Thymus (tissue), 11 donors: ENCODE data around the gene NOS1AP. TPM values are rescaled to one million over a fixed set of nuclear protein-coding genes. Genes with fewer than 3 reads are reported as not detected.
"Not testable (repeated sequence)": the region's sequence is repeated elsewhere in the genome, so short reads cannot be mapped to it uniquely, and the experiment has no call there.

Source experiments
- DNase-seq, 9 donors: peaks; one replicate each; pipeline ENCODE4 v3.0.0-alpha.2; 2013; ENCODE audit warnings: low spot score in 9 of 9, low read depth in 6 of 9, missing footprints in 1 of 9
- H3K27ac ChIP-seq, 2 donors: one replicate each; pipeline ENCODE4 v1.5.1; 2013; ENCODE audit warnings: control low read depth in 1 of 2, low read depth in 1 of 2, low read length in 1 of 2, mild to moderate bottlenecking in 1 of 2, moderate library complexity in 1 of 2
- H3K27me3 ChIP-seq, 2 donors: one replicate each; pipeline ENCODE4 v1.5.1; 2013; ENCODE audit warnings: low read length in 1 of 2; ENCODE audit not compliant: control insufficient read depth in 2 of 2, insufficient read depth in 1 of 2
- H3K36me3 ChIP-seq, 2 donors: one replicate each; pipeline ENCODE4 v1.5.1; 2013; ENCODE audit warnings: low read length in 1 of 2, mild to moderate bottlenecking in 1 of 2, moderate library complexity in 1 of 2; ENCODE audit not compliant: control insufficient read depth in 2 of 2, insufficient read depth in 2 of 2
- H3K4me1 ChIP-seq, 2 donors: one replicate each; pipeline ENCODE4 v1.5.1; 2013; ENCODE audit warnings: low read length in 2 of 2; ENCODE audit not compliant: control insufficient read depth in 2 of 2, insufficient read depth in 2 of 2
- H3K4me3 ChIP-seq, 2 donors: one replicate each; pipeline ENCODE4 v1.5.1; 2013; ENCODE audit warnings: low read length in 2 of 2, control low read depth in 1 of 2, mild to moderate bottlenecking in 1 of 2
- H3K9me3 ChIP-seq, 2 donors: one replicate each; pipeline ENCODE4 v1.5.1; 2013; ENCODE audit warnings: low read length in 1 of 2, mild to moderate bottlenecking in 1 of 2; ENCODE audit not compliant: control insufficient read depth in 2 of 2, insufficient read depth in 1 of 2
- WGBS: extraction: QIAGEN DNeasy Blood & Tissue Kit; methylation state at CpG from one replicate; pipeline ENCODE4 v1.1.7; 2013; 5-methylcytosine and 5-hydroxymethylcytosine counted together
- polyA plus RNA-seq: library from polyadenylated mRNA; stranded (reverse); fragments of 200-250 nt; gene quantifications from one replicate; pipeline ENCODE4 v1.2.3, GENCODE V29; 2013
- total RNA-seq: library from RNA; stranded (reverse); fragments of 120-200 nt; gene quantifications from one replicate; pipeline ENCODE4 v1.2.4, GENCODE V29; 2013
- donor health status: healthy.

NOS1AP gene
- total and polyA plus RNA-seq, 2 donors: 0.05 to 0.30 TPM

GRCh38 chr1:162172311-162173102 lies 103.0 kb downstream of the NOS1AP start:
- 95% methylated on average over 2 of the region's 2 CpGs for WGBS
- Histone ChIP-seq H3K27ac (no peak overlapping the region), H3K4me3 (no peak overlapping the region), H3K4me1 (no peaks in the 10 kb centered on the region), H3K9me3 (no peaks in the 10 kb centered on the region), H3K36me3 (no peaks in the 10 kb centered on the region), H3K27me3 (no peaks in the 10 kb centered on the region)
- no peak for DNase-seq

- not testable (repeated sequence) for H3K36me3 ChIP-seq, H3K27ac ChIP-seq, H3K9me3 ChIP-seq, DNase-seq, H3K27me3 ChIP-seq, H3K4me3 ChIP-seq, H3K4me1 ChIP-seq
- 100% methylated on average over 1 of the region's 1 CpG for WGBS
Observed at GRCh38 chr1:162173607-162174006, 104.1 kb downstream of the NOS1AP start.

GRCh38 chr1:162174027-162174426 lies 104.5 kb downstream of the NOS1AP start:
- not testable (repeated sequence) for DNase-seq, H3K27ac ChIP-seq, H3K4me1 ChIP-seq, H3K9me3 ChIP-seq, H3K27me3 ChIP-seq, H3K4me3 ChIP-seq, H3K36me3 ChIP-seq
- WGBS: 96% methylated on average over 2 of the region's 4 CpGs

GRCh38 chr1:162175379-162176081 lies 106.0 kb downstream of the NOS1AP start:
- 92% methylated on average over 9 of the region's 9 CpGs for WGBS
- no peaks in the 10 kb centered on the region for H3K36me3 ChIP-seq
- H3K27me3 ChIP-seq: no peaks in the 10 kb centered on the region
- no peaks in the 10 kb centered on the region for H3K9me3 ChIP-seq
- DNase-seq: no peak
- no peaks in the 10 kb centered on the region for H3K4me1 ChIP-seq
- no peak overlapping the region for H3K4me3 ChIP-seq
- no peak overlapping the region for H3K27ac ChIP-seq

- Histone ChIP-seq H3K4me3 (no peak overlapping the region), H3K27ac (no peak overlapping the region), H3K9me3 (no peaks in the 10 kb centered on the region), H3K36me3 (no peaks in the 10 kb centered on the region), H3K4me1 (no peaks in the 10 kb centered on the region), H3K27me3 (no peaks in the 10 kb centered on the region)
- DNase-seq: no peak
- 94% methylated on average over 6 of the region's 6 CpGs for WGBS
Observed at GRCh38 chr1:162177126-162177525, 107.6 kb downstream of the NOS1AP start.

- no peak for DNase-seq
- Histone ChIP-seq H3K27ac (no peak overlapping the region), H3K9me3 (no peaks in the 10 kb centered on the region), H3K4me3 (no peak overlapping the region), H3K27me3 (no peaks in the 10 kb centered on the region), H3K4me1 (no peaks in the 10 kb centered on the region), H3K36me3 (no peaks in the 10 kb centered on the region)
- WGBS: 95% methylated on average over 4 of the region's 4 CpGs
Observed at GRCh38 chr1:162178432-162178831, 108.9 kb downstream of the NOS1AP start.

GRCh38 chr1:162179121-162179520 lies 109.6 kb downstream of the NOS1AP start:
- Histone ChIP-seq H3K27ac (no peak overlapping the region), H3K27me3 (no peaks in the 10 kb centered on the region), H3K9me3 (no peaks in the 10 kb centered on the region), H3K36me3 (no peaks in the 10 kb centered on the region), H3K4me1 (no peaks in the 10 kb centered on the region), H3K4me3 (no peak overlapping the region)
- DNase-seq: no peak
- 93% methylated on average over 4 of the region's 4 CpGs for WGBS

GRCh38 chr1:162180813-162181212 lies 111.3 kb downstream of the NOS1AP start:
- Histone ChIP-seq H3K4me1 (no peaks in the 10 kb centered on the region), H3K27ac (no peak overlapping the region), H3K27me3 (no peaks in the 10 kb centered on the region), H3K4me3 (no peak overlapping the region), H3K9me3 (no peaks in the 10 kb centered on the region), H3K36me3 (no peaks in the 10 kb centered on the region)
- no peak for DNase-seq

GRCh38 chr1:162182090-162182489 lies 112.6 kb downstream of the NOS1AP start:
- H3K27ac ChIP-seq: no peak overlapping the region
- WGBS: 83% methylated on average over 4 of the region's 4 CpGs
- no peak overlapping the region for H3K4me3 ChIP-seq
- H3K9me3 ChIP-seq: no peaks in the 10 kb centered on the region
- H3K27me3 ChIP-seq: no peaks in the 10 kb centered on the region
- DNase-seq: no peak
- no peaks in the 10 kb centered on the region for H3K36me3 ChIP-seq
- H3K4me1 ChIP-seq: no peaks in the 10 kb centered on the region
